ENCODE measurements around the gene COL18A1. TPM values are rescaled to one million over a fixed set of nuclear protein-coding genes. Genes with fewer than 3 reads are reported as not detected.

Gene COL18A1
- polyA plus RNA-seq, 4 donors, result 2.2 to 34.3 (median 16.5) TPM

DNA sequence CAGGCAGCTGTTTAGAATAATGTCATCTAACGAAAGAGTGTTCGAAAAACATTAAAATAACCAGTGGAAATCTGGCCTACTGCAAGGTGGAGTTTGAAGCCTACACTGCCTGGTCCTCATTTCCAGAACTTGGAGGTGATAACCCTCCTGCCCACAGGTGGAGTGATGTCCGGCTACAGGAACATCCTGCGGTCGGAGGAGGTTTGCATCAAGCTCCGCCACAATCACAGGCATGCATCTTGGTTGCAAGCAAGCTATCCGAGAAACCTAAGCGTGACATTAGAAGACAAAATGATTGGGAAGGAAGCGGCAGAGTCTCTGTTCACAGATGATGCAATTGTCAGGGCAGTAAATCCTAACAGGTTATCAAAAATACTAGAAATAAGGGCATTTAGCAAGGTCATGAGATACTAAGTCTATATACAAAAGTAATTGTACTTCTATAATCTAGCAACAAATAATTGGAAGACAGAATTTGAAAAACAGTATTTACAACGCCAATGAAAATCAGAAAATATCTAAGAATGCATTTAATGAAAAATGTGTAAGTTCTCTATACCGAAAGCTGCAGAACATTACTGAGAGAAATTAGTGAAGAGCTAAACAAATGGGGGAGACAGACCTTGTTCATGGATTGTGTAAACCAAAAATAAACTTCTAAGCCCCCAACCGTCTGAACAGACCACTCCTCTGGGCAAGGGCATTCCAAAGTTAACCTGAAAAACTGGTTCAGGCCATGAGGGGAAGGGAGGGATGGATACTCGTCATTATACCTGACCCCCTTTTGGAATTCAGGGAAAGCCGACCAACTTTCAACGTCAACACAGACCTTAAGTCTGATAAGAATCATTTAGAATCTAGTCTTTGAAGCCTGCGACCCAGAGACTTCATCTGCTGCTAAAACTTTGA, 141.9 kb downstream of the COL18A1 start:
- H3K4me3 ChIP-seq (ENCODE audit: low read depth in 1 of 3, low read length in 3 of 3), result no peak overlapping the region
- DNase-seq (no peak), FAIRE-seq (no peak)
- H3K9me3 ChIP-seq (ENCODE audit: control insufficient read depth in 2 of 2, insufficient read depth in 1 of 2, low read depth in 1 of 2, low read length in 1 of 2), result no peaks in the 10 kb centered on the region
- H3K27ac ChIP-seq (ENCODE audit: low read depth in 1 of 3, low read length in 2 of 3), result no peak overlapping the region
- H3K27me3 ChIP-seq (ENCODE audit: control insufficient read depth in 3 of 3, insufficient read depth in 3 of 3, low read length in 3 of 3), result no peaks in the 10 kb centered on the region
- peaks cover 2 to 24% (median 6%) of the 10 kb centered on the region in 3 donors for H3K4me1 ChIP-seq (ENCODE audit: control insufficient read depth in 3 of 3, insufficient read depth in 2 of 3, low read depth in 1 of 3, low read length in 2 of 3)
- H3K36me3 ChIP-seq (ENCODE audit: control insufficient read depth in 3 of 3, insufficient read depth in 2 of 3, low read depth in 1 of 3, low read length in 3 of 3), result no peaks in the 10 kb centered on the region
- WGBS, 3 donors, result 81% methylated on average over 16 of the region's 16 CpGs

- Histone ChIP-seq H3K4me3 (ENCODE audit: low read depth in 1 of 3, low read length in 3 of 3) (no peak overlapping the region), H3K27me3 (ENCODE audit: control insufficient read depth in 3 of 3, insufficient read depth in 3 of 3, low read length in 3 of 3) (no peaks in the 10 kb centered on the region), H3K4me1 (ENCODE audit: control insufficient read depth in 3 of 3, insufficient read depth in 2 of 3, low read depth in 1 of 3, low read length in 2 of 3) (peaks cover 2 to 24% (median 10%) of the 10 kb centered on the region in 3 donors), H3K9me3 (ENCODE audit: control insufficient read depth in 2 of 2, insufficient read depth in 1 of 2, low read depth in 1 of 2, low read length in 1 of 2) (no peaks in the 10 kb centered on the region), H3K27ac (ENCODE audit: low read depth in 1 of 3, low read length in 2 of 3) (no peak overlapping the region), H3K36me3 (ENCODE audit: control insufficient read depth in 3 of 3, insufficient read depth in 2 of 3, low read depth in 1 of 3, low read length in 3 of 3) (no peaks in the 10 kb centered on the region)
- no peak for DNase-seq
- WGBS, 3 donors, result 76 to 92% (median 92%) methylated on average over 3 of the region's 3 CpGs
- FAIRE-seq, result no peak
These were observed 142.6 kb downstream of the COL18A1 start for GRCh38 chr21:45547545-45547900.

DNA sequence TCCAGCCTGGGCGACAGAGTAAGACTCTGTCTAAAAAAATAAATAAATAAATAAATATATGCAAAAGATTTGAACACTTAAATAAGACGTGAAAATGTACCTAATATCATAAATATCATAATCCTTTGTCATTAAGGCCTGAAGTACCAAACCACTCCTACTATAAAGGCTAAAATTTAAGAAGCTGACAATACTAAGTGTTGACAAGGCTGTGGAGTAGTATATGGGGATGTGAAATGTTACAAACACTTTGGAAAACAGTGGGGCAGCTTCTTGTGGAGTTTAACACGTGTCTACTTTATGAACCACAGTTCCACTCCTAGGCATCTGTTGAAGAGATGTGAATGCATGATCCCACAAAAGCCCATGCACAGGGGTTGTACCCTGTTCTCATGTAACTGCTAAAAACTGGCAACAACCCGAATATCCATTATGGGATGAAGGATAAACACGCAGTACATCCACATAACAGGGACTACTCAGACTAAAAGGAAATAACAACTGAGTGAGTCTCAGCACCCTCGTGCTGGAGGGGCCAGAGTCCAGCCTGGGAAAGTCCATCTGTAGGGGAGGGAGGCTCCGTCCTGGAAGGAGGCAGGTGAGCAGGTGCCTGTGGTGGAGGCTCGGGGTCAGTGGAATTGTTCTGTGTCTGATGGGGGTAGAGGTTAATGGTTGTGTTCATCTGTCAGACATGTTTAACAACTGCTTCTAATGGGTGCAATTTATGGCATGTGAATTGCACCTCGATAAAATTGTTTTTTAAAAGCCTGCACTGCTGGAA, 143.9 kb downstream of the COL18A1 start:
- Histone ChIP-seq H3K27me3 (ENCODE audit: control insufficient read depth in 3 of 3, insufficient read depth in 3 of 3, low read length in 3 of 3) (no peaks in the 10 kb centered on the region), H3K4me1 (ENCODE audit: control insufficient read depth in 3 of 3, insufficient read depth in 2 of 3, low read depth in 1 of 3, low read length in 2 of 3) (peaks cover 0 to 17% (median 10%) of the 10 kb centered on the region in 3 donors), H3K27ac (ENCODE audit: low read depth in 1 of 3, low read length in 2 of 3) (peak overlapping the region; percentile 21 to 77 (median 47)), H3K9me3 (ENCODE audit: control insufficient read depth in 2 of 2, insufficient read depth in 1 of 2, low read depth in 1 of 2, low read length in 1 of 2) (no peaks in the 10 kb centered on the region), H3K36me3 (ENCODE audit: control insufficient read depth in 3 of 3, insufficient read depth in 2 of 3, low read depth in 1 of 3, low read length in 3 of 3) (no peaks in the 10 kb centered on the region), H3K4me3 (ENCODE audit: low read depth in 1 of 3, low read length in 3 of 3) (no peak overlapping the region)
- WGBS, 3 donors, result 35 to 64% (median 49%) methylated on average over 9 of the region's 9 CpGs
- peak; percentile 90 for DNase-seq
- no peak for FAIRE-seq

DNA sequence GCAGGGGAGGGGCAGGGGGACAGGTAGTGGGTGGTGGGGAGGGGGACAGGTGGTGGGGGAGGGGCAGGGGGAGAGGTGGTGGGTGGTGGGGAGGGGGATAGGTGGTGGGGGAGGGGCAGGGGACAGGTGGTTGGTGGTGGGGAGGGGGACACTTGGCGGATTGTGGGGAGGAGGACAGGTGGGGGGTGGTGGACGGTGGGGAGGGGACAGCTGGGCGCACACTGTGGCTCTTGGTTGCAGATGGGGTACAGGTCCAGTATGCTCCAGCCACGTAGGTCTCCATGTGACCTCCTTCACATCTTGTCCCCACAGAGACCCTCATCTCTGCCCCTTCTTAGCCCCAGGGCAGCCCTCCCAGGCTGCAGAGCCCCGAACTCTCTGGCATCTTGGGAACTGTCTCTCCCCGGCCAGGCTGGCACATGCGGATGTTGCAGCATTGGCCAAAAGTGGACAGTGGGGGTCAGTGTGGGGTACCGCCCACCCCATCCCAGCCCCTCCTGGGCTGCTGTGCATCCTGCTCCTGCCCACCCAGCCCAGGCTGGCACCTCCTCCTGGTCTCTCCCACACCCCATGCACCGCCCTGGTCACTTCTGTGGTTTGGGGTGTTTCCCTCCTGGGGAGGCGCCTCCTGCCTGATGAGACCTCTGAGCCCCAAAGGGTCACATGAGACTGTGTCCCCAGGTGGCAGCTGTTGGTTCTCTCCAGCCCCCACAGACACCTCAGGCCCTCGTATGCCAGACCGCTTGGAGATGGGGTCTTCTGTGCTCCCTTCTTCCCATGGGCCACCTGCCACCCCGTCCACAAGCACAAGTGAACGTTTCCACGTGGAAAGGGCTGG, 144.9 kb downstream of the COL18A1 start:
- 58 to 67% (median 67%) methylated on average over 10 to 15 of the region's 15 CpGs for WGBS, 3 donors
- no peaks in the 10 kb centered on the region for H3K27me3 ChIP-seq (ENCODE audit: control insufficient read depth in 3 of 3, insufficient read depth in 3 of 3, low read length in 3 of 3)
- peaks cover 0 to 17% (median 10%) of the 10 kb centered on the region in 3 donors for H3K4me1 ChIP-seq (ENCODE audit: control insufficient read depth in 3 of 3, insufficient read depth in 2 of 3, low read depth in 1 of 3, low read length in 2 of 3)
- DNase-seq (no peak), FAIRE-seq (no peak)
- H3K27ac ChIP-seq (ENCODE audit: low read depth in 1 of 3, low read length in 2 of 3), result peak overlapping the region; percentile 59 to 80 (median 77)
- no peak overlapping the region for H3K4me3 ChIP-seq (ENCODE audit: low read depth in 1 of 3, low read length in 3 of 3)
- H3K36me3 ChIP-seq (ENCODE audit: control insufficient read depth in 3 of 3, insufficient read depth in 2 of 3, low read depth in 1 of 3, low read length in 3 of 3), result no peaks in the 10 kb centered on the region
- H3K9me3 ChIP-seq (ENCODE audit: control insufficient read depth in 2 of 2, insufficient read depth in 1 of 2, low read depth in 1 of 2, low read length in 1 of 2), result no peaks in the 10 kb centered on the region

GRCh38 chr21:45550522-45551210, 145.7 kb downstream of the COL18A1 start:
- H3K27ac ChIP-seq (ENCODE audit: low read depth in 1 of 3, low read length in 2 of 3), result peak overlapping the region in 2 of 3 donors; percentile 59 to 80
- peak in 1 of 2 donors; percentile 44 for DNase-seq
- no peak overlapping the region for H3K4me3 ChIP-seq (ENCODE audit: low read depth in 1 of 3, low read length in 3 of 3)
- 45 to 81% (median 58%) methylated on average over 15 to 17 of the region's 17 CpGs for WGBS, 3 donors
- H3K27me3 ChIP-seq (ENCODE audit: control insufficient read depth in 3 of 3, insufficient read depth in 3 of 3, low read length in 3 of 3), result no peaks in the 10 kb centered on the region
- FAIRE-seq, result no peak
- peaks cover 0 to 17% (median 10%) of the 10 kb centered on the region in 3 donors for H3K4me1 ChIP-seq (ENCODE audit: control insufficient read depth in 3 of 3, insufficient read depth in 2 of 3, low read depth in 1 of 3, low read length in 2 of 3)
- H3K36me3 ChIP-seq (ENCODE audit: control insufficient read depth in 3 of 3, insufficient read depth in 2 of 3, low read depth in 1 of 3, low read length in 3 of 3), result no peaks in the 10 kb centered on the region
- no peaks in the 10 kb centered on the region for H3K9me3 ChIP-seq (ENCODE audit: control insufficient read depth in 2 of 2, insufficient read depth in 1 of 2, low read depth in 1 of 2, low read length in 1 of 2)

DNA sequence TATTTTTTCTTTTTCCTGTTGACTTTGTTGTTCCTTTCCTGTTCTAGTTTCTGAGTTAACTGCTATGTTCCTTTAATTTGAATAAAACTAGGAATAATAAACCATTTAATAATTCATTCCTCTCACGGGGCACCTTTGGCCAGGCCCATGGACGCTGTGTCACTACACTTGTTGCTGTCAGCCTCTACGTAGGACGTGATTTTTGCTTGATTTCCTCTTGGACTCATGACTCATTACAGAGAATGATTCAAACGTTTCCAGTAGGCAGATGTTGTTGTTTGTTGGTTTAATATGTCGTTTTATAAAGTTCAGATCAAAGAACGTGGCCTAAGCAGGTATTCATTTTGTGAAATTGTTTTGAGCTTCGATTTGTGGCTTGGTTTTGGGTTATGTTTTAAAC, 146.4 kb downstream of the COL18A1 start:
- Histone ChIP-seq H3K4me1 (ENCODE audit: control insufficient read depth in 3 of 3, insufficient read depth in 2 of 3, low read depth in 1 of 3, low read length in 2 of 3) (peaks cover 0 to 17% (median 10%) of the 10 kb centered on the region in 3 donors), H3K36me3 (ENCODE audit: control insufficient read depth in 3 of 3, insufficient read depth in 2 of 3, low read depth in 1 of 3, low read length in 3 of 3) (no peaks in the 10 kb centered on the region), H3K4me3 (ENCODE audit: low read depth in 1 of 3, low read length in 3 of 3) (no peak overlapping the region), H3K27ac (ENCODE audit: low read depth in 1 of 3, low read length in 2 of 3) (peak overlapping the region in 2 of 3 donors; percentile 57 to 80), H3K9me3 (ENCODE audit: control insufficient read depth in 2 of 2, insufficient read depth in 1 of 2, low read depth in 1 of 2, low read length in 1 of 2) (no peaks in the 10 kb centered on the region), H3K27me3 (ENCODE audit: control insufficient read depth in 3 of 3, insufficient read depth in 3 of 3, low read length in 3 of 3) (no peaks in the 10 kb centered on the region)
- DNase-seq (peak in 1 of 2 donors; percentile 86), FAIRE-seq (peak; percentile 83)
- WGBS, 3 donors, result 8 to 32% (median 16%) methylated on average over 8 of the region's 8 CpGs

- Histone ChIP-seq H3K36me3 (ENCODE audit: control insufficient read depth in 3 of 3, insufficient read depth in 2 of 3, low read depth in 1 of 3, low read length in 3 of 3) (no peaks in the 10 kb centered on the region), H3K27me3 (ENCODE audit: control insufficient read depth in 3 of 3, insufficient read depth in 3 of 3, low read length in 3 of 3) (no peaks in the 10 kb centered on the region), H3K4me1 (ENCODE audit: control insufficient read depth in 3 of 3, insufficient read depth in 2 of 3, low read depth in 1 of 3, low read length in 2 of 3) (peaks cover 0 to 17% (median 10%) of the 10 kb centered on the region in 3 donors), H3K4me3 (ENCODE audit: low read depth in 1 of 3, low read length in 3 of 3) (no peak overlapping the region), H3K9me3 (ENCODE audit: control insufficient read depth in 2 of 2, insufficient read depth in 1 of 2, low read depth in 1 of 2, low read length in 1 of 2) (no peaks in the 10 kb centered on the region), H3K27ac (ENCODE audit: low read depth in 1 of 3, low read length in 2 of 3) (peak overlapping the region in 2 of 3 donors; percentile 57 to 74)
- WGBS, 3 donors, result 79 to 89% (median 87%) methylated on average over 33 to 35 of the region's 35 CpGs
- FAIRE-seq (no peak), DNase-seq (no peak)
These were observed 147.1 kb downstream of the COL18A1 start for GRCh38 chr21:45551783-45552695.

Measured in small intestine (tissue), 7 donors.